Thyroid gland (tissue), 4 donors: ENCODE measurements around the gene ZNF524. TPM values are rescaled to one million over a fixed set of nuclear protein-coding genes. Genes with fewer than 3 reads are reported as not detected.
"Not testable (repeated sequence)": the region's sequence is repeated elsewhere in the genome, so short reads cannot be mapped to it uniquely, and the experiment has no call there.

Source experiments
- DNase-seq, 2 donors: peaks; one replicate each; pipeline ENCODE4 v3.0.0-alpha.2; 2019
- H3K27ac ChIP-seq, 3 donors: fragments of 200-600 bp; sonication (generic); 1 replicate in 2 of 3; 2 replicates in 1 of 3; pipeline ENCODE4 v1.5.1; 2016 to 2019; ENCODE audit warnings: mild to moderate bottlenecking in 1 of 3, moderate library complexity in 1 of 3
- H3K27me3 ChIP-seq: fragments of 200-600 bp; sonication (generic); one replicate; pipeline ENCODE4 v1.5.1; 2019
- H3K36me3 ChIP-seq, 2 donors: fragments of 200-600 bp; sonication (generic); one replicate each; pipeline ENCODE4 v1.5.1; 2016 to 2019
- H3K4me1 ChIP-seq, 2 donors: fragments of 200-600 bp; sonication (generic); one replicate each; pipeline ENCODE4 v1.5.1; 2017 to 2019
- H3K4me3 ChIP-seq, 3 donors: fragments of 200-600 bp; sonication (generic); replicated peaks in 1 of 3; 1 replicate in 2 of 3; 2 replicates in 1 of 3; pipeline ENCODE4 v1.5.1; 2016; ENCODE audit warnings: mild to moderate bottlenecking in 1 of 3
- H3K9me3 ChIP-seq: fragments of 200-600 bp; sonication (generic); one replicate; pipeline ENCODE4 v1.5.1; 2017
- CTCF ChIP-seq, 6 experiments: fragments of 200-600 bp in 3 of 6; fragments of 450-650 bp in 3 of 6; sonication (generic) in 3 of 6; IDR thresholded peaks; one replicate each; pipeline ENCODE4 v1.5.1; 2016 to 2019; ENCODE audit warnings: antibody characterized with exemption in 6 of 6, mild to moderate bottlenecking in 2 of 6, inconsistent platforms in 1 of 6, moderate library complexity in 1 of 6
- POLR2A ChIP-seq, 2 donors: fragments of 450-650 bp; IDR thresholded peaks; one replicate each; pipeline ENCODE4 v1.6.1; 2017; ENCODE audit warnings: antibody characterized with exemption in 2 of 2, mild to moderate bottlenecking in 2 of 2, moderate library complexity in 1 of 2
- WGBS, 2 donors: methylation state at CpG; one replicate each; pipeline ENCODE4 v1.1.5; 2017; 5-methylcytosine and 5-hydroxymethylcytosine counted together
- intact Hi-C: fragments of 100-400 bp; cut with DNase I; formaldehyde crosslinking; loops from one replicate; pipeline ENCODE4 v1.15.1; 2023
- total RNA-seq, 4 donors: library from RNA; depleted of rRNA; stranded (reverse); fragments of >200 nt; gene quantifications; one replicate each; pipeline ENCODE4 v1.2.3, GENCODE V29; 2016

ZNF524 gene
- total RNA-seq, 4 donors from 2014 or later, result 13.0 to 34.2 (median 28.9) TPM

- Histone ChIP-seq H3K36me3 (peaks cover 11 to 18% of the 10 kb centered on the region in 2 donors), H3K4me1 (peaks cover 12 to 26% of the 10 kb centered on the region in 2 donors), H3K4me3 (no peak overlapping the region), H3K27ac (peak overlapping the region; percentile 95 to 97 (median 96)), H3K9me3 (no peaks in the 10 kb centered on the region), H3K27me3 (no peaks in the 10 kb centered on the region)
- intact Hi-C loops, result no loop called here
- 8 to 30% methylated on average over 6 of the region's 6 CpGs for WGBS, 2 donors
- DNase-seq, result peak; percentile 59 to 62
- TF ChIP-seq POLR2A (IDR thresholded peaks at IDR 0.05) (peak in 1 of 2 donors; percentile 16), CTCF (IDR thresholded peaks at IDR 0.05) (no peak)
Measured at GRCh38 chr19:55581823-55582223, 18.3 kb upstream of the ZNF524 start.

GRCh38 chr19:55582284-55582683, 17.8 kb upstream of the ZNF524 start:
- DNase-seq, H3K4me3 ChIP-seq, H3K27me3 ChIP-seq, intact Hi-C loops, H3K9me3 ChIP-seq: not testable (repeated sequence)
- WGBS, 2 donors, result 76 to 79% methylated on average over 4 of the region's 4 CpGs
- Histone ChIP-seq H3K27ac (peak overlapping the region; percentile 92 to 96 (median 95)), H3K36me3 (peaks cover 7 to 16% of the 10 kb centered on the region in 2 donors), H3K4me1 (peaks cover 15 to 31% of the 10 kb centered on the region in 2 donors)

- H3K27ac ChIP-seq, DNase-seq, H3K36me3 ChIP-seq, H3K9me3 ChIP-seq, H3K4me3 ChIP-seq, intact Hi-C loops, H3K27me3 ChIP-seq: not testable (repeated sequence)
- peaks cover 15 to 37% of the 10 kb centered on the region in 2 donors for H3K4me1 ChIP-seq
- 71 to 76% methylated on average over 8 of the region's 8 CpGs for WGBS, 2 donors
Measured at GRCh38 chr19:55583897-55584296, 16.2 kb upstream of the ZNF524 start.

- no peak for TF ChIP-seq CTCF (IDR thresholded peaks at IDR 0.05)
- no peak for TF ChIP-seq POLR2A (IDR thresholded peaks at IDR 0.05)
- no peaks in the 10 kb centered on the region for H3K36me3 ChIP-seq
- 72 to 73% methylated on average over 10 to 11 of the region's 11 CpGs for WGBS, 2 donors
- no peak overlapping the region for H3K4me3 ChIP-seq
- DNase-seq, result no peak
- peaks cover 15 to 32% of the 10 kb centered on the region in 2 donors for H3K4me1 ChIP-seq
- H3K9me3 ChIP-seq, result no peaks in the 10 kb centered on the region
- intact Hi-C loops, result no loop called here
- H3K27ac ChIP-seq, result peak overlapping the region in 2 of 3 donors; percentile 61 to 74
- no peaks in the 10 kb centered on the region for H3K27me3 ChIP-seq
Measured at GRCh38 chr19:55584871-55585270, 15.2 kb upstream of the ZNF524 start.

GRCh38 chr19:55585658-55586339, 14.3 kb upstream of the ZNF524 start:
- Histone ChIP-seq H3K27ac (peak overlapping the region; percentile 61 to 74 (median 69)), H3K4me1 (peaks cover 15 to 31% of the 10 kb centered on the region in 2 donors), H3K4me3 (peak overlapping the region in 1 of 3 donors; percentile 27), H3K9me3 (no peaks in the 10 kb centered on the region), H3K36me3 (no peaks in the 10 kb centered on the region), H3K27me3 (no peaks in the 10 kb centered on the region)
- peak; percentile 95 for DNase-seq
- WGBS, 2 donors, result 3 to 4% methylated on average over 23 to 24 of the region's 36 CpGs
- intact Hi-C loops, result no loop called here
- TF ChIP-seq CTCF (IDR thresholded peaks at IDR 0.05) (no peak), POLR2A (IDR thresholded peaks at IDR 0.05) (peak in 1 of 2 donors; percentile 20)

DNA sequence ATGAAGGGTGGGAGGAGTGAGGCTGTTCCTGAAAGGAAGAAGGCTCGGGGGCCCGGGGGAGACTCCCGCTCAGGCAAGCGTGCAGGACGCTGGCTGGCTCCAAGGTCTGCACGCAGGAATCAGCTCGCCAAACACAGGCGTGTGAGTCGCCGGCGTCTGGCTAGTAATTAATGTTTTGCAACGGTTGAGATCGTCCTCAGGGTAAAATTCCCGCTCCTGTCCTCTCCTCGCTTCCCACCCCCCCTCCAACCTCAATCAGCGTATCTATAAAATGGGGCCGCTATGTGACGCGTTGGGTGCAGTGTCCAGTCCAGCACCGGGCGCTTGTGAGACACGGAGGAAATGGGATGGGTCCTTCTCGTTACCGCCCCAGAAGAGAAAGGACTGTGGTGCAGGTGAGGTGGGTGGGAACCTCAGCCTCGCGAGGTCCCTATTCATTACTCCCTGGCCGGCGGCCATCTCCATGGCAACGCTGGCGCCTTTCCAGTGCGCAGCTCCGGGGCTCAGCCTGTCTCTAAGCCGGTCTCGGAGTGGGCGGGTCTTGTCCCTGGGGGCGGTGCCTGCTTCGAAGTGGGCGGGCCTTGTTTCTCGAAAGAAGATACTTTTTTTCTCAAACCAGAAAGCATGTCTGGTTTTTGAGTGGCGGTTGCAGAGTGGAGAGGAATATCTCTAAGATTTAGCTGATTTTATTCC, 13.0 kb upstream of the ZNF524 start:
- no peaks in the 10 kb centered on the region for H3K9me3 ChIP-seq
- peak overlapping the region; percentile 6 to 51 (median 13) for H3K27ac ChIP-seq
- TF ChIP-seq CTCF (IDR thresholded peaks at IDR 0.05) (no peak), POLR2A (IDR thresholded peaks at IDR 0.05) (peak in 1 of 2 donors; percentile 39)
- intact Hi-C loops, result no loop called here
- no peaks in the 10 kb centered on the region for H3K27me3 ChIP-seq
- H3K36me3 ChIP-seq, result no peaks in the 10 kb centered on the region
- peak; percentile 98 to 99 for DNase-seq
- 1 to 2% methylated on average over 28 to 37 of the region's 40 CpGs for WGBS, 2 donors
- H3K4me3 ChIP-seq, result peak overlapping the region in 2 of 3 donors; percentile 9 to 21
- H3K4me1 ChIP-seq, result peaks cover 7 to 20% of the 10 kb centered on the region in 2 donors
